Measurements from ENCODE around the gene SEC24C. TPM values are rescaled to one million over a fixed set of nuclear protein-coding genes. Genes with fewer than 3 reads are reported as not detected.

The SEC24C gene
- total and polyA plus RNA-seq, 2 of the 4 experiments (the other 2 are of a cell fraction): 74.2 to 88.9 TPM

DNA sequence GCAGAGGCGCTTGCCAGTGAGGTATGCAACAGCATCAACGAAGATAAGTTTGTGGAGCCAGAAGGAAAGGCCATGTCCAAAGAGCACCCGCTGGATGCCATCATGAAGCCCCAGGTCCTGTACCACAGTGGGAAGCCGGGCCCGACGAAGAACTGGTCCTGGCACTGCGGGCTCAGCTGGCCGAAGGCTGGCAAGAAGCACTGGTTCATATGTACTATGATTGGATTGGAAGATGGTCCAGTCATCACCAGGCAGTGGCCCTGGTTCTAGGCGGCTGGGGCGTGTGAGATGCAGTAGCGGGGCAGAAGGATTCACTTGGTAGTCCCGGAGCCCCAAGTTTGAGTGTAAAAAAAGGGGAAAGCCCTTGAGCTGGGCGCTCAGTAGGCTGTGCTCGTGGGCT, 63.3 kb downstream of the SEC24C start:
- no TSS peak for BruUV-seq (replicated peaks)
- Histone ChIP-seq H3K9me3 (ENCODE audit: control insufficient read depth, insufficient read depth, low read length) (no peaks in the 10 kb centered on the region), H3K9ac (ENCODE audit: low read depth, low read length) (no peak overlapping the region), H3K27me3 (ENCODE audit: control insufficient read depth, insufficient read depth, low read length) (no peaks in the 10 kb centered on the region), H3K27ac (ENCODE audit: insufficient read depth, low read length) (no peak overlapping the region), H3K23ac (ENCODE audit: low read depth, low read length) (no peak overlapping the region), H2BK120ac (ENCODE audit: low read depth, low read length) (no peak overlapping the region), H4K8ac (ENCODE audit: low read depth in 2 of 2, low read length in 2 of 2) (no peak overlapping the region), H4K5ac (ENCODE audit: low read depth, low read length) (no peak overlapping the region), H3K18ac (ENCODE audit: low read depth, low read length) (no peak overlapping the region), H3K56ac (ENCODE audit: extremely low read depth, insufficient read depth, low read length) (no peak overlapping the region), H2AK5ac (ENCODE audit: low read depth, low read length) (no peak overlapping the region), H2AFZ (replicated peaks; ENCODE audit: low read length, poor library complexity) (no peak overlapping the region), H3K4ac (ENCODE audit: low read depth, low read length) (no peak overlapping the region), H2BK5ac (ENCODE audit: low read depth, low read length, poor library complexity, severe bottlenecking) (no peak overlapping the region), H4K91ac (ENCODE audit: insufficient read depth, low read depth, low read length) (no peak overlapping the region), H3K4me2 (ENCODE audit: low read depth, low read length) (no peak overlapping the region), H4K20me1 (ENCODE audit: insufficient read depth, low read length) (no peaks in the 10 kb centered on the region), H3K9me1 (ENCODE audit: insufficient read depth, low read length) (peaks cover 16% of the 10 kb centered on the region), H2AK9ac (replicated peaks; ENCODE audit: low read depth, low read length, poor library complexity) (no peak overlapping the region), H3K4me3 (ENCODE audit: insufficient read depth, low read depth, low read length) (no peak overlapping the region), H3K4me1 (ENCODE audit: control insufficient read depth, insufficient read depth, low read length) (0 out of 2 replicates have a peak, but pooled peaks cover 2% of the 10 kb centered on the region), H3K79me1 (ENCODE audit: low read depth in 1 of 2, low read length in 2 of 2) (peaks cover 14 to 50% of the 10 kb centered on the region in 2 experiments), H2BK20ac (ENCODE audit: low read depth, low read length) (no peak overlapping the region), H3K36me3 (ENCODE audit: control insufficient read depth, insufficient read depth, low read length) (peaks cover 47% of the 10 kb centered on the region), H2BK15ac (ENCODE audit: low read depth, low read length) (no peak overlapping the region), H3K14ac (replicated peaks; ENCODE audit: low read depth, low read length) (no peak overlapping the region)
- POLR2A ChIA-PET (ENCODE audit: unreplicated experiment): no interaction called here
- DNase-seq (no peak), ATAC-seq (ENCODE audit: low read depth) (no peak)
- intact Hi-C loops (cut with micrococcal nuclease) (no loop called here), in situ Hi-C loops (cut with MboI; ENCODE audit: low sequenced_read_pairs) (no loop called here), dilution Hi-C loops (cut with HindIII; ENCODE audit: low sequenced_read_pairs, unreplicated experiment) (no loop called here)
- 96% methylated on average over 7 of the region's 14 CpGs; no CpG with 5 or more reads in 1 of the 2 experiments for WGBS, 2 experiments (ENCODE audit: extremely low coverage in 2 of 2, insufficient read length in 1 of 2)
- CTCF ChIA-PET: no interaction called here
- TF ChIP-seq MAZ (IDR thresholded peaks at IDR 0.05; ENCODE audit: borderline replicate concordance, low read depth, low read length): no peak
- no peak for TF ChIP-seq MXI1 (IDR thresholded peaks at IDR 0.05; ENCODE audit: borderline replicate concordance, low read depth, low read length)
- no peak for TF ChIP-seq MAFK (IDR thresholded peaks at IDR 0.05; ENCODE audit: low read depth, low read length)
- TF ChIP-seq BHLHE40 (IDR thresholded peaks at IDR 0.05; ENCODE audit: low read depth, low read length): no peak
- no peak for TF ChIP-seq CTCF (conservative IDR thresholded peaks at IDR 0.05; ENCODE audit: low read depth, low read length)
- TF ChIP-seq CEBPB (IDR thresholded peaks at IDR 0.05; ENCODE audit: low read depth, low read length): no peak
- TF ChIP-seq FOS (IDR thresholded peaks at IDR 0.05; ENCODE audit: low read depth, low read length): no peak
- no peak for TF ChIP-seq USF2 (IDR thresholded peaks at IDR 0.05; ENCODE audit: low read depth, low read length)
- TF ChIP-seq RCOR1 (IDR thresholded peaks at IDR 0.05; ENCODE audit: insufficient replicate concordance, low read length): no peak

Data from IMR-90 (cell line).